GM20000 (cell line): Measurements from ENCODE around the gene HSF4.

Source experiments
- DNase-seq: peaks from one replicate; pipeline ENCODE4 v3.0.0; 2012; ENCODE audit warnings: low spot score
- CTCF ChIP-seq: IDR thresholded peaks from 2 replicates; pipeline ENCODE4 v1.5.1; 2012; ENCODE audit warnings: mild to moderate bottlenecking, control low read depth; ENCODE audit errors: extremely low read depth, missing control alignments

HSF4 gene

GRCh38 chr16:67213197-67214019, 48.9 kb downstream of the HSF4 start:
- TF ChIP-seq CTCF: no peak
- no peak for DNase-seq

- DNase-seq: no peak
- TF ChIP-seq CTCF: no peak
Observed at GRCh38 chr16:67215706-67216105, 51.2 kb downstream of the HSF4 start.

GRCh38 chr16:67216612-67217490, 52.3 kb downstream of the HSF4 start:
- no peak for DNase-seq
- TF ChIP-seq CTCF: no peak
